Activated naive CD8-positive, alpha-beta T cell treated with anti-CD3 and anti-CD28 coated beads for 36 hours (primary cell): ENCODE measurements around the gene PKIB. TPM values are rescaled to one million over a fixed set of nuclear protein-coding genes. Genes with fewer than 3 reads are reported as not detected.
"Not testable (repeated sequence)": the region's sequence is repeated elsewhere in the genome, so short reads cannot be mapped to it uniquely, and the experiment has no call there.

ENCODE experiments used
- DNase-seq: peaks from one replicate; pipeline ENCODE4 v3.0.0; 2021
- H3K27ac Mint-ChIP-seq: one replicate; pipeline ENCODE4 v1.8.0; 2022; ENCODE audit warnings: mild to moderate bottlenecking, moderate library complexity, mixed read lengths
- H3K27me3 Mint-ChIP-seq: one replicate; pipeline ENCODE4 v1.8.0; 2022; ENCODE audit warnings: mild to moderate bottlenecking, mixed read lengths
- H3K36me3 Mint-ChIP-seq: one replicate; pipeline ENCODE4 v1.8.0; 2021; ENCODE audit warnings: mild to moderate bottlenecking, mixed read lengths
- H3K4me1 Mint-ChIP-seq: one replicate; pipeline ENCODE4 v1.8.0; 2021; ENCODE audit warnings: mixed read lengths
- H3K4me3 Mint-ChIP-seq: one replicate; pipeline ENCODE4 v1.8.0; 2022; ENCODE audit warnings: mild to moderate bottlenecking, moderate library complexity, mixed read lengths
- H3K9me3 Mint-ChIP-seq: one replicate; pipeline ENCODE4 v1.8.0; 2022; ENCODE audit warnings: mixed read lengths
- total RNA-seq, 2 experiments: library from RNA; stranded (reverse); gene quantifications; one replicate each; pipeline ENCODE4 v1.2.3, GENCODE V29; 2021

Gene PKIB
- total RNA-seq, 2 experiments from 2014 or later = 0.52 to 0.62 TPM

GRCh38 chr6:122722746-122723145 lies 112.5 kb downstream of the PKIB start:
- Mint-ChIP-seq H3K4me3 (no peak overlapping the region), H3K27me3 (peaks cover 7% of the 10 kb centered on the region), H3K36me3 (no peaks in the 10 kb centered on the region), H3K4me1 (no peaks in the 10 kb centered on the region), H3K9me3 (no peaks in the 10 kb centered on the region), H3K27ac (no peak overlapping the region)
- DNase-seq = no peak

- H3K4me3 Mint-ChIP-seq = no peak overlapping the region
- H3K36me3 Mint-ChIP-seq = no peaks in the 10 kb centered on the region
- peaks cover 7% of the 10 kb centered on the region for H3K27me3 Mint-ChIP-seq
- no peak overlapping the region for H3K27ac Mint-ChIP-seq
- no peaks in the 10 kb centered on the region for H3K4me1 Mint-ChIP-seq
- DNase-seq = no peak
- no peaks in the 10 kb centered on the region for H3K9me3 Mint-ChIP-seq
These were observed 116.4 kb downstream of the PKIB start for GRCh38 chr6:122726649-122727048.

GRCh38 chr6:122727244-122727643 lies 117.0 kb downstream of the PKIB start:
- Mint-ChIP-seq H3K4me1 (no peaks in the 10 kb centered on the region), H3K4me3 (no peak overlapping the region), H3K36me3 (no peaks in the 10 kb centered on the region), H3K27ac (no peak overlapping the region), H3K9me3 (no peaks in the 10 kb centered on the region), H3K27me3 (peaks cover 9% of the 10 kb centered on the region)
- no peak for DNase-seq

GRCh38 chr6:122730334-122730733 lies 120.1 kb downstream of the PKIB start:
- no peak for DNase-seq
- peaks cover 24% of the 10 kb centered on the region for H3K27me3 Mint-ChIP-seq
- no peak overlapping the region for H3K27ac Mint-ChIP-seq
- H3K36me3 Mint-ChIP-seq = no peaks in the 10 kb centered on the region
- peaks cover 2% of the 10 kb centered on the region for H3K4me1 Mint-ChIP-seq
- no peaks in the 10 kb centered on the region for H3K9me3 Mint-ChIP-seq
- no peak overlapping the region for H3K4me3 Mint-ChIP-seq

- H3K4me3 Mint-ChIP-seq = no peak overlapping the region
- H3K9me3 Mint-ChIP-seq = no peaks in the 10 kb centered on the region
- no peak overlapping the region for H3K27ac Mint-ChIP-seq
- H3K36me3 Mint-ChIP-seq = no peaks in the 10 kb centered on the region
- no peak for DNase-seq
- peaks cover 24% of the 10 kb centered on the region for H3K27me3 Mint-ChIP-seq
- peaks cover 2% of the 10 kb centered on the region for H3K4me1 Mint-ChIP-seq
These were observed 120.7 kb downstream of the PKIB start for GRCh38 chr6:122730775-122731386.

- peaks cover 2% of the 10 kb centered on the region for H3K4me1 Mint-ChIP-seq
- H3K4me3 Mint-ChIP-seq = no peak overlapping the region
- H3K27me3 Mint-ChIP-seq = peaks cover 17% of the 10 kb centered on the region
- no peak for DNase-seq
- no peaks in the 10 kb centered on the region for H3K9me3 Mint-ChIP-seq
- no peaks in the 10 kb centered on the region for H3K36me3 Mint-ChIP-seq
- H3K27ac Mint-ChIP-seq = no peak overlapping the region
These were observed 123.1 kb downstream of the PKIB start for GRCh38 chr6:122733259-122733658.

- H3K27me3 Mint-ChIP-seq = peaks cover 17% of the 10 kb centered on the region
- no peak for DNase-seq
- no peak overlapping the region for H3K4me3 Mint-ChIP-seq
- no peaks in the 10 kb centered on the region for H3K9me3 Mint-ChIP-seq
- H3K27ac Mint-ChIP-seq = no peak overlapping the region
- no peaks in the 10 kb centered on the region for H3K36me3 Mint-ChIP-seq
- H3K4me1 Mint-ChIP-seq = peaks cover 2% of the 10 kb centered on the region
These were observed 124.6 kb downstream of the PKIB start for GRCh38 chr6:122734529-122735395.

GRCh38 chr6:122735582-122735981 lies 125.4 kb downstream of the PKIB start:
- H3K4me1 Mint-ChIP-seq = peaks cover 2% of the 10 kb centered on the region
- H3K27me3 Mint-ChIP-seq = peaks cover 17% of the 10 kb centered on the region
- H3K4me3 Mint-ChIP-seq = no peak overlapping the region
- DNase-seq = no peak
- H3K27ac Mint-ChIP-seq = no peak overlapping the region
- no peaks in the 10 kb centered on the region for H3K36me3 Mint-ChIP-seq
- H3K9me3 Mint-ChIP-seq = no peaks in the 10 kb centered on the region

- peaks cover 17% of the 10 kb centered on the region for H3K27me3 Mint-ChIP-seq
- H3K27ac Mint-ChIP-seq = no peak overlapping the region
- no peak overlapping the region for H3K4me3 Mint-ChIP-seq
- no peaks in the 10 kb centered on the region for H3K36me3 Mint-ChIP-seq
- H3K4me1 Mint-ChIP-seq = peaks cover 2% of the 10 kb centered on the region
- H3K9me3 Mint-ChIP-seq = no peaks in the 10 kb centered on the region
- DNase-seq = no peak
These were observed 126.0 kb downstream of the PKIB start for GRCh38 chr6:122736163-122736562.

- H3K4me1 Mint-ChIP-seq = peaks cover 2% of the 10 kb centered on the region
- no peak for DNase-seq
- H3K4me3 Mint-ChIP-seq = no peak overlapping the region
- peaks cover 17% of the 10 kb centered on the region for H3K27me3 Mint-ChIP-seq
- H3K9me3 Mint-ChIP-seq = no peaks in the 10 kb centered on the region
- H3K36me3 Mint-ChIP-seq = no peaks in the 10 kb centered on the region
- H3K27ac Mint-ChIP-seq = no peak overlapping the region
These were observed 126.4 kb downstream of the PKIB start for GRCh38 chr6:122736616-122737015.

- no peak overlapping the region for H3K27ac Mint-ChIP-seq
- peaks cover under 1% of the 10 kb centered on the region for H3K27me3 Mint-ChIP-seq
- no peaks in the 10 kb centered on the region for H3K36me3 Mint-ChIP-seq
- H3K9me3 Mint-ChIP-seq = no peaks in the 10 kb centered on the region
- DNase-seq = no peak
- no peaks in the 10 kb centered on the region for H3K4me1 Mint-ChIP-seq
- H3K4me3 Mint-ChIP-seq = no peak overlapping the region
These were observed 129.9 kb downstream of the PKIB start for GRCh38 chr6:122740091-122740490.

- no peaks in the 10 kb centered on the region for H3K4me1 Mint-ChIP-seq
- no peak for DNase-seq
- no peak overlapping the region for H3K4me3 Mint-ChIP-seq
- H3K36me3 Mint-ChIP-seq = no peaks in the 10 kb centered on the region
- no peaks in the 10 kb centered on the region for H3K27me3 Mint-ChIP-seq
- H3K27ac Mint-ChIP-seq = no peak overlapping the region
- no peaks in the 10 kb centered on the region for H3K9me3 Mint-ChIP-seq
These were observed 130.7 kb downstream of the PKIB start for GRCh38 chr6:122740936-122741335.

GRCh38 chr6:122744247-122744646 lies 134.0 kb downstream of the PKIB start:
- H3K4me1 Mint-ChIP-seq, H3K9me3 Mint-ChIP-seq, H3K36me3 Mint-ChIP-seq, DNase-seq, H3K27me3 Mint-ChIP-seq, H3K4me3 Mint-ChIP-seq, H3K27ac Mint-ChIP-seq: not testable (repeated sequence)

GRCh38 chr6:122744856-122745255 lies 134.7 kb downstream of the PKIB start:
- H3K36me3 Mint-ChIP-seq, H3K27me3 Mint-ChIP-seq, H3K27ac Mint-ChIP-seq, H3K4me3 Mint-ChIP-seq, H3K9me3 Mint-ChIP-seq, DNase-seq, H3K4me1 Mint-ChIP-seq: not testable (repeated sequence)

GRCh38 chr6:122746688-122747087 lies 136.5 kb downstream of the PKIB start:
- Mint-ChIP-seq H3K9me3 (peaks cover 7% of the 10 kb centered on the region), H3K27me3 (no peaks in the 10 kb centered on the region), H3K4me3 (no peak overlapping the region), H3K4me1 (peaks cover 22% of the 10 kb centered on the region), H3K36me3 (peaks cover 3% of the 10 kb centered on the region), H3K27ac (no peak overlapping the region)
- DNase-seq = no peak

GRCh38 chr6:122747573-122747972 lies 137.4 kb downstream of the PKIB start:
- peaks cover 7% of the 10 kb centered on the region for H3K9me3 Mint-ChIP-seq
- peaks cover 3% of the 10 kb centered on the region for H3K36me3 Mint-ChIP-seq
- peak overlapping the region; percentile 38 for H3K27ac Mint-ChIP-seq
- no peak overlapping the region for H3K4me3 Mint-ChIP-seq
- DNase-seq = no peak
- H3K27me3 Mint-ChIP-seq = no peaks in the 10 kb centered on the region
- H3K4me1 Mint-ChIP-seq = peaks cover 29% of the 10 kb centered on the region
